ENCODE data around the gene NIFK. TPM values are rescaled to one million over a fixed set of nuclear protein-coding genes. Genes with fewer than 3 reads are reported as not detected.
"Not testable (repeated sequence)": the region's sequence is repeated elsewhere in the genome, so short reads cannot be mapped to it uniquely, and the experiment has no call there.

Gene NIFK
- total and polyA plus RNA-seq, 2 experiments from 2014 or later, result 53.6 to 54.6 TPM

- 97% methylated on average over 6 of the region's 6 CpGs for WGBS (ENCODE audit: low lambda C conversion rate, missing lambda C conversion rate)
- Histone ChIP-seq H2AFZ (no peak overlapping the region), H3K36me3 (replicated peaks; ENCODE audit: insufficient read depth, low read depth) (no peaks in the 10 kb centered on the region), H3K27me3 (no peaks in the 10 kb centered on the region), H3K4me3 (no peak overlapping the region), H3K27ac (no peak overlapping the region), H3K79me2 (no peaks in the 10 kb centered on the region), H3K9me2 (replicated peaks; ENCODE audit: insufficient read depth) (no peaks in the 10 kb centered on the region), H3K4me1 (ENCODE audit: insufficient read depth) (no peaks in the 10 kb centered on the region), H4K20me1 (ENCODE audit: insufficient read depth, poor library complexity, severe bottlenecking) (no peaks in the 10 kb centered on the region), H3K4me2 (no peak overlapping the region), H3K9me3 (ENCODE audit: low read depth) (no peaks in the 10 kb centered on the region)
- DNase-seq (ENCODE audit: low spot score), result no peak
- TF ChIP-seq EZH2 (IDR thresholded peaks at IDR 0.05; ENCODE audit: borderline replicate concordance), result no peak
- TF ChIP-seq EZH2phosphoT487 (IDR thresholded peaks at IDR 0.05; ENCODE audit: low read depth, severe bottlenecking, unreplicated experiment), result no peak
- TF ChIP-seq, protein P1, sequence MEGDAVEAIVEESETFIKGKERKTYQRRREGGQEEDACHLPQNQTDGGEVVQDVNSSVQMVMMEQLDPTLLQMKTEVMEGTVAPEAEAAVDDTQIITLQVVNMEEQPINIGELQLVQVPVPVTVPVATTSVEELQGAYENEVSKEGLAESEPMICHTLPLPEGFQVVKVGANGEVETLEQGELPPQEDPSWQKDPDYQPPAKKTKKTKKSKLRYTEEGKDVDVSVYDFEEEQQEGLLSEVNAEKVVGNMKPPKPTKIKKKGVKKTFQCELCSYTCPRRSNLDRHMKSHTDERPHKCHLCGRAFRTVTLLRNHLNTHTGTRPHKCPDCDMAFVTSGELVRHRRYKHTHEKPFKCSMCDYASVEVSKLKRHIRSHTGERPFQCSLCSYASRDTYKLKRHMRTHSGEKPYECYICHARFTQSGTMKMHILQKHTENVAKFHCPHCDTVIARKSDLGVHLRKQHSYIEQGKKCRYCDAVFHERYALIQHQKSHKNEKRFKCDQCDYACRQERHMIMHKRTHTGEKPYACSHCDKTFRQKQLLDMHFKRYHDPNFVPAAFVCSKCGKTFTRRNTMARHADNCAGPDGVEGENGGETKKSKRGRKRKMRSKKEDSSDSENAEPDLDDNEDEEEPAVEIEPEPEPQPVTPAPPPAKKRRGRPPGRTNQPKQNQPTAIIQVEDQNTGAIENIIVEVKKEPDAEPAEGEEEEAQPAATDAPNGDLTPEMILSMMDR (IDR thresholded peaks at IDR 0.05; ENCODE audit: poor library complexity), result no peak
These were observed 19.1 kb downstream of the NIFK start for GRCh38 chr2:121717529-121717928.

DNA sequence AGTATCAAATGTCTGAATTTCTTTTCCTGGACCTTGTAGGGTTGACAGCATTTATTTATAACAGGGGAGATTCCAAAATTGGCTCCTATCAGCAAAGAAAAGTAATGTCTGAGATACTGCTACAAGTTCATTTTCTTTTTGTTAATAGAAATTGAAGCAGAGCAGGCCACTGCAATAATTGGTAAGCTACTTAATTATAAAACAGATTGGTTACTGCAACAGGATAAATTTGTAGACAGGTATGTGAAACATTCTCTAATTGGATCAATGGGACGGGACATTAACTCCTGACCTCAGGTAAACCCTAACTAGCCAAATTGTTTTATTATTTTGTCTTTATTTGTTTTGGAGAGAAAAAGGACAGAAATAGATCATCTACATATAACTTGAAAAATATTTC is 20.5 kb downstream of the NIFK start:
- Histone ChIP-seq H3K9me3 (ENCODE audit: low read depth) (no peaks in the 10 kb centered on the region), H3K9me2 (replicated peaks; ENCODE audit: insufficient read depth) (no peaks in the 10 kb centered on the region), H3K27ac (no peak overlapping the region), H3K4me2 (no peak overlapping the region), H3K4me1 (ENCODE audit: insufficient read depth) (no peaks in the 10 kb centered on the region), H2AFZ (no peak overlapping the region), H4K20me1 (ENCODE audit: insufficient read depth, poor library complexity, severe bottlenecking) (no peaks in the 10 kb centered on the region), H3K4me3 (no peak overlapping the region), H3K79me2 (no peaks in the 10 kb centered on the region), H3K27me3 (no peaks in the 10 kb centered on the region), H3K36me3 (replicated peaks; ENCODE audit: insufficient read depth, low read depth) (no peaks in the 10 kb centered on the region)
- no peak for DNase-seq (ENCODE audit: low spot score)
- TF ChIP-seq EZH2phosphoT487 (IDR thresholded peaks at IDR 0.05; ENCODE audit: low read depth, severe bottlenecking, unreplicated experiment), result no peak
- TF ChIP-seq, protein P1 (IDR thresholded peaks at IDR 0.05; ENCODE audit: poor library complexity), result no peak
- TF ChIP-seq EZH2 (IDR thresholded peaks at IDR 0.05; ENCODE audit: borderline replicate concordance), result no peak
- 83% methylated on average over 1 of the region's 1 CpG for WGBS (ENCODE audit: low lambda C conversion rate, missing lambda C conversion rate)

DNA sequence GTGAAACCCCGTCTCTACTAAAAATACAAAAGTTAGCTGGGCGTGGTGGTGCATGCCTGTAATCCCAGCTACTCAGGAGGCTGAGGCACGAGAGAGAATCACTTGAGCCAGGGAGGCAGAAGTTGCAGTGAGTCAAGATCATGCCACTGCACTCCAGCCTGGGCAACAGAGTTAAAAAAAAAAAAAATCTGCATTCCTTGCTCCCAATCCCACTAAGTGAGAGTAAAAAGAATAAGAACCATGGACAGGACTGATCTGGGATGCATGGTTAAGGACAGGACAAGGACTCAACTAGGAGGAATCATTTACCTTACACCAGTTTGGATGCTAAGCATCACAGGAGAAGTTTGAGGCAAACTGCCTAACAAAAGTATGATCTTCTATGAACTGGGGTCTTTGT is 25.2 kb downstream of the NIFK start:
- not testable (repeated sequence) for H3K9me2 ChIP-seq (replicated peaks; ENCODE audit: insufficient read depth); H3K36me3 ChIP-seq (replicated peaks; ENCODE audit: insufficient read depth, low read depth); H2AFZ ChIP-seq; H3K4me2 ChIP-seq; H3K4me3 ChIP-seq; H3K9me3 ChIP-seq (ENCODE audit: low read depth); H3K4me1 ChIP-seq (ENCODE audit: insufficient read depth); DNase-seq (ENCODE audit: low spot score); H4K20me1 ChIP-seq (ENCODE audit: insufficient read depth, poor library complexity, severe bottlenecking); H3K27ac ChIP-seq; H3K79me2 ChIP-seq; H3K27me3 ChIP-seq
- WGBS (ENCODE audit: low lambda C conversion rate, missing lambda C conversion rate), result 81% methylated on average over 3 of the region's 3 CpGs

GRCh38 chr2:121710470-121711170 is 26.1 kb downstream of the NIFK start:
- H3K27me3 ChIP-seq, result no peaks in the 10 kb centered on the region
- H2AFZ ChIP-seq, result no peak overlapping the region
- no peak overlapping the region for H3K4me3 ChIP-seq
- no peak for DNase-seq (ENCODE audit: low spot score)
- H3K79me2 ChIP-seq, result no peaks in the 10 kb centered on the region
- H3K36me3 ChIP-seq (replicated peaks; ENCODE audit: insufficient read depth, low read depth), result no peaks in the 10 kb centered on the region
- H3K9me3 ChIP-seq (ENCODE audit: low read depth), result no peaks in the 10 kb centered on the region
- H3K4me1 ChIP-seq (ENCODE audit: insufficient read depth), result peaks cover 6% of the 10 kb centered on the region
- no peak overlapping the region for H3K4me2 ChIP-seq
- no peaks in the 10 kb centered on the region for H4K20me1 ChIP-seq (ENCODE audit: insufficient read depth, poor library complexity, severe bottlenecking)
- no peaks in the 10 kb centered on the region for H3K9me2 ChIP-seq (replicated peaks; ENCODE audit: insufficient read depth)
- TF ChIP-seq EZH2 (IDR thresholded peaks at IDR 0.05; ENCODE audit: borderline replicate concordance), result no peak
- no peak for TF ChIP-seq EZH2phosphoT487 (IDR thresholded peaks at IDR 0.05; ENCODE audit: low read depth, severe bottlenecking, unreplicated experiment)
- TF ChIP-seq, protein P1 (IDR thresholded peaks at IDR 0.05; ENCODE audit: poor library complexity), result no peak
- WGBS (ENCODE audit: low lambda C conversion rate, missing lambda C conversion rate), result 84% methylated on average over 7 of the region's 7 CpGs
- H3K27ac ChIP-seq, result no peak overlapping the region

Measured in hepatocyte (in vitro differentiated cells).